Skeletal muscle tissue (tissue), 4 donors: ENCODE results near the gene UGT1A10. TPM values are rescaled to one million over a fixed set of nuclear protein-coding genes. Genes with fewer than 3 reads are reported as not detected.
"Not testable (repeated sequence)": the region's sequence is repeated elsewhere in the genome, so short reads cannot be mapped to it uniquely, and the experiment has no call there.

Source experiments
- H3K27ac ChIP-seq: one replicate; pipeline ENCODE4 v1.7.0; 2013; ENCODE audit warnings: mild to moderate bottlenecking, low read depth, low read length, inconsistent platforms
- H3K27me3 ChIP-seq, 3 donors: one replicate each; pipeline ENCODE4 v1.7.0; 2013; ENCODE audit warnings: low read length in 3 of 3; ENCODE audit not compliant: control insufficient read depth in 3 of 3, insufficient read depth in 3 of 3
- H3K36me3 ChIP-seq, 3 donors: one replicate each; pipeline ENCODE4 v1.7.0; 2013; ENCODE audit warnings: low read length in 3 of 3; ENCODE audit not compliant: control insufficient read depth in 3 of 3, insufficient read depth in 3 of 3
- H3K4me1 ChIP-seq, 3 donors: one replicate each; pipeline ENCODE4 v1.7.0; 2013; ENCODE audit warnings: low read length in 3 of 3, mild to moderate bottlenecking in 3 of 3; ENCODE audit not compliant: control insufficient read depth in 3 of 3, insufficient read depth in 3 of 3
- H3K4me3 ChIP-seq, 3 donors: one replicate each; pipeline ENCODE4 v1.7.0; 2013; ENCODE audit warnings: low read length in 3 of 3
- H3K9ac ChIP-seq, 3 donors: one replicate each; pipeline ENCODE4 v1.7.0; 2013; ENCODE audit warnings: low read length in 3 of 3, mild to moderate bottlenecking in 3 of 3, moderate library complexity in 2 of 3, low read depth in 1 of 3
- H3K9me3 ChIP-seq, 3 donors: one replicate each; pipeline ENCODE4 v1.7.0; 2013; ENCODE audit warnings: low read length in 3 of 3; ENCODE audit not compliant: control insufficient read depth in 3 of 3
- total RNA-seq: library from RNA; depleted of rRNA; stranded (reverse); fragments of >200 nt; gene quantifications from one replicate; pipeline ENCODE4 v1.2.3, GENCODE V29; 2014
- donor health status: Osteomylitis.

The UGT1A10 gene
- total RNA-seq, 1 donor from 2014 or later, result not detected

DNA sequence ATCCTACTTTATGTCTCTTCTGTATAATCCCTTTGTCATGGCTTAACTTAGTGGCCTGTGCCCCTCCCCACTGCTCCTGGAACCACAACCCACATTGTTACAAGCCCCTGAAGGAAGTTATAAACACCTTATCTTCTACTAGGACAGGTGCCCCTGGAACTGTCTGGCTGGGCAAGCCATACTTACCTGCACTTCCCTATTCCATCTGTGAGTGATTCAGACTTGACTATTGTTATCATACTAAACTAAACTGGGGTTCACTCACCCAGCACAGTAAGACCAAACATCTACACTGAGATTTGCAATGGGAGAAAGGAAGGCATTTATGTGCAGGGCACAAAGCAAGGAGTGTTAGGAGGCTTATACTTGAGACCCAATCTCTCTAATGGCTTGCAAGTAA is 52.8 kb downstream of the UGT1A10 start:
- Histone ChIP-seq H3K9ac (no peak overlapping the region), H3K27ac (no peak overlapping the region), H3K9me3 (no peaks in the 10 kb centered on the region), H3K27me3 (peaks cover 0 to 2% (median 0%) of the 10 kb centered on the region in 3 donors), H3K4me3 (no peak overlapping the region), H3K36me3 (no peaks in the 10 kb centered on the region), H3K4me1 (no peaks in the 10 kb centered on the region)

DNA sequence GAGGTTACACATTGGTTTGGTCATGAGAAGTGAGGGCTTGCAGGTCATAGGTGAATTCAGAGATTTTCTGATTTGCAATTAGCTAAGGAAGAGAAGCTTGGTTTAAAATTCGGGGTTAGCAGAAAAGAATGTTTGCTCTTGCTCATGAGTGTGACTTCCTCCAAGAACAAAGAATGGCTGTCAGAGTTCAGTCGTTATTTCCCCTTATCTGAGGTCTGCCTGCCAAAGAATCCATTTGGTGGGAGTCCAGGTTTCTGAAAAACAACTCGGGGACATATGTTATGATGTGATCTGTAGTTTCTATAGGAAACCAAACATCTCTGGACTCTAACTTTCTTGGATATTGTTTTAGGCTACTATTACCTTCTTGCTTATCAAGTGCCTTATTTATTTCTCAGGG is 53.3 kb downstream of the UGT1A10 start:
- Histone ChIP-seq H3K36me3 (no peaks in the 10 kb centered on the region), H3K9ac (no peak overlapping the region), H3K4me1 (no peaks in the 10 kb centered on the region), H3K27me3 (peaks cover 0 to 2% (median 0%) of the 10 kb centered on the region in 3 donors), H3K27ac (no peak overlapping the region), H3K9me3 (no peaks in the 10 kb centered on the region), H3K4me3 (no peak overlapping the region)

DNA sequence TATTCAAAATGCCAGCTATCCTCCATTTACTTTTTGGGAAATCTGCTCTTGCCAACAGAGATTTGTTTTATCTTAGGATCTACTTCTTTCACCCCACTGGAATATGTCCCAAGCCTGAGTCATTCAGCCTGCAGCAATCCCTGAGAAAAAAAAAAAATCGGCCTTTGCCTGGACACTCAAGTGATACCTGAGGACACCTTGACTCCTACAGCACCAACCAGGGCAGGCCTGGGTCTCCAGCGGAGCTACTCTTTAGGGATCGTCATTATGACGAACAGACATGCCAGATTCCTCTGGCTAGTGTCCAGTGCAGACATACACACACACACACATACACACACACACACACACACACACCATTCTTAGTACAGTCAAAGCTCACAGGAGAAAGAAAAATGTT is 54.2 kb downstream of the UGT1A10 start:
- no peak overlapping the region for H3K9ac ChIP-seq

DNA sequence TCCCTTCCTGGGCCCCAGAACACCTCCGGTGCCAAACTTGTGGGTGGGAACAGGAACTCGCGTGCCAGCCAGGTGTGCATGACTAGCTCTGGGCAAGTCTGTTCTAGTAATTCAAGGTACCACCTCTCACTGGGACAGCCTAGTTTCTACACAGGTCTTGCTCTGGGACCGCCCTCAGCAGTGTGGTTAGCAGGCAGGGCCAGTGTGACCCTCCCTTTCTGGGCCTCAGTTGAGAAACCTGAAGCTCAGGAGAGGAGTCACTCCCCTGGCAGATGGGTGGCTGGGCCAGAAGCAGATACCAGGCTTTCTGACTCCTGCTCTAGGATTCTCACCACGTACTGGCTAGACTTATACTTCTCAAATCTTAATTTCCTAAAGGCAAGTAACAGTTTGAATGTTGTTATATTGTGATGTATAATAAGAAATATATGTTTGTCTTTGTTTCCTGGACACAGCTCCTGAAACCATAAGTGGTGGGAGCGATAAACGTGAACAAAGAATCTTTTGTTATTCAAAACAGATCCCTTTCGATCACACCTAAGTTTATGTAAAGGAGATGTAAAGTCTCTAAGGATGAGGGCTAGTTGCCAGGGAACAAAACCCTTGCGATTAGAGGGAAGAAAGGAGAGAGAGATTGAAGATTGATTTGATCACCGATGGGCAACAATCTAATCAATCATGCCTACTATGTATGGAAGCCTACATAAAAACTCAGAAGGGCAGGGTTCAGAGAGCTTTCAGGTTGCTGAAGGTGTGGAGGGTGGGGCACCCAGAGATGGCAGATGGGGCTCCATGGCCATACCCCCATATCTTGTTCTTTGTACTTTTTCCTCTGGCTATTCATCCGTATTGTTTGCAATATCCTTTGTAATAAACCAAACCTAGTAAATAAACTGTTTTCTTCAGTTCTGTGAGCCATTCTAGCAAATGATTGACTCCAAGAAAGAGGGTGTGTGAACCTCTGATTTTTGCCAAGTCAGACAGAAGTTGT is 55.5 kb downstream of the UGT1A10 start:
- Histone ChIP-seq H3K9me3 (no peaks in the 10 kb centered on the region), H3K9ac (no peak overlapping the region), H3K4me3 (no peak overlapping the region), H3K4me1 (no peaks in the 10 kb centered on the region), H3K27me3 (peaks cover 0 to 2% (median 0%) of the 10 kb centered on the region in 3 donors), H3K36me3 (no peaks in the 10 kb centered on the region), H3K27ac (no peak overlapping the region)

More for the DNA sequence above, 54.2 kb downstream of the UGT1A10 start:
- no peaks in the 10 kb centered on the region for H3K9me3 ChIP-seq
- peaks cover 0 to 2% (median 0%) of the 10 kb centered on the region in 3 donors for H3K27me3 ChIP-seq
- no peak overlapping the region for H3K4me3 ChIP-seq
- no peak overlapping the region for H3K27ac ChIP-seq
- no peaks in the 10 kb centered on the region for H3K4me1 ChIP-seq
- no peaks in the 10 kb centered on the region for H3K36me3 ChIP-seq

DNA sequence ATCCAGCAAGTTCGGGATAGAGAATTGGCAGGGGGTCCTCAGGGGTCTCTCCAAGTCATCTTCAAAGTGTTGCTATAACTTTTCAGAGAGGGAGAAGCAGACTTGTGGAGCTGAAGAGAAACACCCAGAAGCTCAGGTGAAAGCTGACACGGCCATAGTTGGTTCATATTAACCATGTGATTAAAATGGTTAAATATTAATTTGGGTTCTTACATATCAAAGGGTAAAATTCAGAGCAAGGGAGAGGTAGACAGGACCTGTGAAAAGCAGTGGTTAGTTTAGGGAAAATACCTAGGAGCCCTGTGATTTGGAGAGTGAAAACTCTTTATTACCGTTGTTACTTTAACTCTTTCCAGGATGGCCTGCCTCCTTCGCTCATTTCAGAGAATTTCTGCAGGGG is 56.4 kb downstream of the UGT1A10 start, which contains the start of gene UGT1A6:
Gene UGT1A6 (plus strand): TSS at position 243 of the 400 bp plus-strand sequence. CDS start 115 bp downstream, at position 358.
- no peak within 1 kb of the TSS for H3K27ac ChIP-seq
- H3K36me3 ChIP-seq, result no peaks in the 10 kb centered on the region
- H3K9ac ChIP-seq, result no peak within 1 kb of the TSS
- H3K4me3 ChIP-seq, result no peak within 1 kb of the TSS
- no peaks in the 10 kb centered on the region for H3K9me3 ChIP-seq
- peaks cover 0 to 2% (median 0%) of the 10 kb centered on the region in 3 donors for H3K27me3 ChIP-seq
- H3K4me1 ChIP-seq, result no peaks in the 10 kb centered on the region

DNA sequence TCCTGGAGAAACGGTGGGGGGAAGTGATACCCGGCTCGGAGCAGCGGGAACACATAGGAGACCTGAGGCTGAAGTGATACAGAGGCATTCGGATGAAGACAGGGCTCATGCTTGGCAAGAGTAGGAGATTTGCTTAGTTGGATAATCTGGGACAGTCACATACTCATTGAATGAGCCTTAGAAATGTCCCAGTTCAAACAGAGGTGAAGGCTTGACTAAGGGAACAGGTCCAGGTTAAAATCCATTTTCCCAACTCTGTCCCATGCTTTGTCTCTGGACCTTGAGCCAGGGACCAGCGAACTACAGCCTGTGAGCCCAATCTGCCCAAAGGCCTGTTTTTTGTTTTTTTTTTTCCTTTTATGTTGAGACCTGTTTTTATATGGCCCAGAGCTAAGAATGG is 57.7 kb downstream of the UGT1A10 start:
- no peak overlapping the region for H3K27ac ChIP-seq
- no peaks in the 10 kb centered on the region for H3K4me1 ChIP-seq
- no peak overlapping the region for H3K4me3 ChIP-seq
- no peak overlapping the region for H3K9ac ChIP-seq
- H3K36me3 ChIP-seq, result no peaks in the 10 kb centered on the region
- H3K9me3 ChIP-seq, result no peaks in the 10 kb centered on the region
- H3K27me3 ChIP-seq, result peaks cover 0 to 2% (median 0%) of the 10 kb centered on the region in 3 donors

DNA sequence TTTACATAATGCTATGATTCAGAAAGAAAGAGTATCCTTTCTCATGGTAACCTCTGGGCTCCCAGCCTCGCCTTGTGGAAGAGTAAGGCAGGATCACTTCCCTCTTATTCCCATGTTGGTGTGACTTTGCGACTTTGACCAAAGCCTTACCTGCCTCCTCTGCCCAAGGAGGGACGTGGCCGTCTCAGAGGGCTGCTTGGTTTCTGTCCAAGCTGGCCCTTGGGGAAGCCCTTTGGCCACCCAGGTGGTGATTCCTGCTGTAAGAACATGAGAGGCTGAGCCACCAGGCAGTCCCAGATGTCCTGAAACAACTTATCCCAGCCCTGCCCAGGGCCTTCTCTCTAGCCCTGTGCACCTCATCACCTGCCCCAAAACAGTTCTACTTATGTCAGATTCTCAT is 62.5 kb downstream of the UGT1A10 start:
- no peaks in the 10 kb centered on the region for H3K4me1 ChIP-seq
- H3K27me3 ChIP-seq, result no peaks in the 10 kb centered on the region
- H3K27ac ChIP-seq, result no peak overlapping the region
- no peak overlapping the region for H3K9ac ChIP-seq
- H3K4me3 ChIP-seq, result no peak overlapping the region
- H3K9me3 ChIP-seq, result no peaks in the 10 kb centered on the region
- no peaks in the 10 kb centered on the region for H3K36me3 ChIP-seq

DNA sequence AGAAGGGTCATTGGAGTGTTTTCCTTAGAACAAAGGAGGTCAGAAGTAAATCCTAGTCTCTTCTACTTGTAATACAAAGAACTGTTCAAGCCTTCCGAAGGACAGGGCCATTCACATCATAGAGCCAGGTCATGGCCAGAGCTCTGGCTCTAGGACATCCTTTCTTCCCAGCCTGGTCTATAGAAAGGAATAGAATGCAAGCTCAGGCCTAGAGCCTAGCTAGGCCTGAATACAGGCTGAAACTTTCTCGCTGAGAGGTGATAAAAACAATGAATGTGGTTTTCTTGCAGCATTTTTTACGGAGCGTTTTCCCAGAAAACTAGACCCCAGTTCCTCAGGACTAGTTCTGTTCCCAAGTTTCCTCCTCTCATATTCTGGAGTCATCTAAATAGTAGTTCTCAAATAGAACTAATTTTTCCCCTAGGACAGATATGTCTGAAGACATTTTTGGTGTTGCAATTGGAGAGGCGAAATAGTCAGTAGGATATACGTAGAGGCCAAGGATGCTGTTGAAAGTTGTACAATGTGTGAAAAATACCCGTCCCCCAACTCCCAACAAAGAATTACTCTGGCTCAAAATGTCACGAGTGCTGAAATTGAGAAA is 63.3 kb downstream of the UGT1A10 start:
- Histone ChIP-seq H3K9me3 (no peaks in the 10 kb centered on the region), H3K9ac (no peak overlapping the region), H3K36me3 (no peaks in the 10 kb centered on the region), H3K4me1 (no peaks in the 10 kb centered on the region), H3K27me3 (no peaks in the 10 kb centered on the region), H3K4me3 (no peak overlapping the region), H3K27ac (no peak overlapping the region)

DNA sequence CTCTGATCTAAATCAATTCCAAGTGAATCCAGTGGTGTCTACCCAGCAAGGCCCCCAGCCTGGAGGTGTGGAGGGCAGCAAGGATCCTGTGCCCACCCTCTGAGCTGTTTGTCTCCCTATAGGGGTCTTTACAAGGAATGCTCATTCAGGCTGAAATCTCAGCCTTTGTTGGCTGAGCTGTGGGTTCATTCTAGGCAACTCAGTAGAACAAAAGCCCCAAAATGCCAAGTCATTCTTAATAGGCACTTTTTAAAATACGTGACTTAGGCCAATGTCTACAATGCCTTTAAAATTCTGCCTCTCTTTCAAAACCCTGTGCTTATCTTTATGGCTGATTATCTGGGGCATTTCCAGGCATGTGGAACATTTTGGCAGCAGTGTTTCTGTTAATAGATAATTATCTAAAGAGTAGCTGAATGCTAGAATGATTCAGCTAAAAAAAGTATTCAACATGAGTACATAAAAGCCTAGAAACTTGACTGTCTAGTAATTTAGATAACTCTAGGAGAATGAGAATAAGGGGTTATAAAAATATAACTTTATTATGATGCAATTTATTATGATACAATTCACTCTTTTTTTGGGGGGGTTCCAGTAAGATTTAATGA is 63.9 kb downstream of the UGT1A10 start:
- Histone ChIP-seq H3K9me3 (no peaks in the 10 kb centered on the region), H3K4me1 (no peaks in the 10 kb centered on the region), H3K27me3 (no peaks in the 10 kb centered on the region), H3K4me3 (no peak overlapping the region), H3K27ac (no peak overlapping the region), H3K36me3 (no peaks in the 10 kb centered on the region), H3K9ac (no peak overlapping the region)

DNA sequence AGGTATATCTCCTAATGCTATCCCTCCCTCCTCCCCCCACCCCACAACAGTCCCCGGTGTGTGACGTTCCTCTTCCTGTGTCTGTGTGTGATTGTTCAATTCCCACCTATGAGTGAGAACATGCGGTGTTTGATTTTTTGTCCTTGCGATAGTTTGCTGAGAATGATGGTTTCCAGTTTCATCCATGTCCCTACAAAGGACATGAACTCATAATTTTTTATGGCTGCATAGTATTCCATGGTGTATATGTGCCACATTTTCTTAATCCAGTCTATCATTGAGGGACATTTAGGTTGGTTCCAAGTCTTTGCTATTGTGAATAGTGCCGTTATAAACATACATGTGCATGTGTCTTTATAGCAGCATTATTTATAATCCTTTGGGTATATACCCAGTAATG is 64.6 kb downstream of the UGT1A10 start:
- not testable (repeated sequence) for H3K9ac ChIP-seq, H3K4me3 ChIP-seq, H3K27ac ChIP-seq, H3K9me3 ChIP-seq, H3K36me3 ChIP-seq, H3K4me1 ChIP-seq, H3K27me3 ChIP-seq
